Bronchial epithelial cell (primary cell): ENCODE measurements around the gene STAT5B. TPM values are rescaled to one million over a fixed set of nuclear protein-coding genes. Genes with fewer than 3 reads are reported as not detected.
"Not testable (repeated sequence)": the region's sequence is repeated elsewhere in the genome, so short reads cannot be mapped to it uniquely, and the experiment has no call there.

Experiments used
- DNase-seq: peaks from one replicate; pipeline ENCODE4 v3.0.0-alpha.2; 2010; ENCODE audit warnings: low read depth
- FAIRE-seq: peaks from 2 replicates; lab custom pipeline; 2011; peaks lifted over from hg19 to GRCh38; lab: Jason Lieb, UNC
- H3K27me3 ChIP-seq: 2 replicates; pipeline ENCODE4 v1.5.1; 2011; ENCODE audit warnings: low read length; ENCODE audit not compliant: control insufficient read depth, insufficient read depth
- H3K36me3 ChIP-seq: 2 replicates; pipeline ENCODE4 v1.5.1; 2011; ENCODE audit warnings: low read length; ENCODE audit not compliant: control insufficient read depth, insufficient read depth
- H3K4me3 ChIP-seq: 2 replicates; pipeline ENCODE4 v1.5.1; 2011; ENCODE audit warnings: mild to moderate bottlenecking, low read depth, low read length, control low read depth
- CTCF ChIP-seq: IDR thresholded peaks from 2 replicates; pipeline ENCODE4 v1.5.1; 2011; ENCODE audit warnings: mild to moderate bottlenecking, moderate library complexity, low read length, control low read depth, inconsistent platforms; ENCODE audit not compliant: insufficient read depth, severe bottlenecking
- total RNA-seq: library from RNA; depleted of rRNA; stranded (reverse); fragments of >200 nt; gene quantifications from 2 replicates; pipeline ENCODE4 v1.2.1, GENCODE V29; 2014

Gene STAT5B
- total RNA-seq, 1 donor from 2014 or later = 11.6 TPM

- H3K4me3 ChIP-seq = no peak overlapping the region
- H3K36me3 ChIP-seq = no peaks in the 10 kb centered on the region
- H3K27me3 ChIP-seq = no peaks in the 10 kb centered on the region
- DNase-seq (no peak), FAIRE-seq (no peak)
- TF ChIP-seq CTCF = no peak
Measured at GRCh38 chr17:42270170-42270535, 6.0 kb downstream of the STAT5B start.

- TF ChIP-seq CTCF = no peak
- Histone ChIP-seq H3K4me3 (no peak overlapping the region), H3K36me3 (no peaks in the 10 kb centered on the region), H3K27me3 (no peaks in the 10 kb centered on the region)
- DNase-seq (no peak), FAIRE-seq (no peak)
Measured at GRCh38 chr17:42268236-42268635, 8.0 kb downstream of the STAT5B start.

GRCh38 chr17:42266918-42267766 lies 9.0 kb downstream of the STAT5B start:
- DNase-seq (peak; percentile 63), FAIRE-seq (no peak)
- H3K27me3 ChIP-seq = no peaks in the 10 kb centered on the region
- H3K4me3 ChIP-seq = no peak overlapping the region
- H3K36me3 ChIP-seq = no peaks in the 10 kb centered on the region
- no peak for TF ChIP-seq CTCF

GRCh38 chr17:42266462-42266861 lies 9.7 kb downstream of the STAT5B start:
- TF ChIP-seq CTCF = no peak
- FAIRE-seq = no peak
- DNase-seq = no peak

GRCh38 chr17:42264366-42264765 lies 11.8 kb downstream of the STAT5B start:
- not testable (repeated sequence) for H3K36me3 ChIP-seq, H3K4me3 ChIP-seq, FAIRE-seq, DNase-seq, H3K27me3 ChIP-seq

More at GRCh38 chr17:42266462-42266861, 9.7 kb downstream of the STAT5B start:
- Histone ChIP-seq H3K36me3 (no peaks in the 10 kb centered on the region), H3K27me3 (no peaks in the 10 kb centered on the region), H3K4me3 (no peak overlapping the region)

- H3K27me3 ChIP-seq = no peaks in the 10 kb centered on the region
- DNase-seq = no peak
- H3K36me3 ChIP-seq = no peaks in the 10 kb centered on the region
- no peak for TF ChIP-seq CTCF
- FAIRE-seq = no peak
- no peak overlapping the region for H3K4me3 ChIP-seq
Measured at GRCh38 chr17:42260318-42260717, 15.9 kb downstream of the STAT5B start.
